ENCODE results near the gene PLXNA2.

DNA sequence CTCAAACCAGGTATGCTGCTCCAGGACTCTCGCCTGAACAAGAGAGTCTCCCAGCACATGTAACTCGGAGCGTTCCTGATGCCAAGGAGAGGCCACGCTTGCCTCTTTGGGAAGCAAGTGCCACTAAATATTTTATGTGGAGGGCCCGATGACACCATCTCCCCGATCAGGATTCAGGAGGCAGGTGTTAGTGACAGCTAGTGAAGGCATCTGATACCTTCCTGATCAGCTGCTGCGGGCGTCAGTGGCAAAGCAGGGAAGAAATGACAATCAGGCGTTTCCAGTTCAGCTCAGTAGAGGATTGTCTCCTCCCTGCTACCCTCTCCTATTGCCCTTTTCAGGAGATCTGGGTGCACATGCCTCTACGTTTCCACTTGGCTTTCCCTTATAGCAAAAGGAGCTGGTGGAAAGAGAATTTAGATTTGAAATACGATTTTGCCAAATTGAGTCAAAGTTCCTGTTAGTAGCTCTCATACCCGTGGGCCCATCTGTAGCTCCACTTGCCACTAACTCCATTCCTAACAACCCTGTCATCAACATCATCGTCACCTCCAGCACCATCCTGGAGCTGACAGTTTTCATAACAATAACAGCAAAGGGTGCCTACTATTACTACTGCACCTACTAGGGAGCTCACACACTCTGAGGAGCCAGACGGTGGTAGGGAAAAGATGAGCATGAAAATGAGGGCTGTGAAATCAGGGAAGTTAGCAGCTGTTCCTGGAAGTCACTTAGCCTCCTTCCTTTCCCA, 21.6 kb downstream of the PLXNA2 start:
- TF ChIP-seq, protein P1, sequence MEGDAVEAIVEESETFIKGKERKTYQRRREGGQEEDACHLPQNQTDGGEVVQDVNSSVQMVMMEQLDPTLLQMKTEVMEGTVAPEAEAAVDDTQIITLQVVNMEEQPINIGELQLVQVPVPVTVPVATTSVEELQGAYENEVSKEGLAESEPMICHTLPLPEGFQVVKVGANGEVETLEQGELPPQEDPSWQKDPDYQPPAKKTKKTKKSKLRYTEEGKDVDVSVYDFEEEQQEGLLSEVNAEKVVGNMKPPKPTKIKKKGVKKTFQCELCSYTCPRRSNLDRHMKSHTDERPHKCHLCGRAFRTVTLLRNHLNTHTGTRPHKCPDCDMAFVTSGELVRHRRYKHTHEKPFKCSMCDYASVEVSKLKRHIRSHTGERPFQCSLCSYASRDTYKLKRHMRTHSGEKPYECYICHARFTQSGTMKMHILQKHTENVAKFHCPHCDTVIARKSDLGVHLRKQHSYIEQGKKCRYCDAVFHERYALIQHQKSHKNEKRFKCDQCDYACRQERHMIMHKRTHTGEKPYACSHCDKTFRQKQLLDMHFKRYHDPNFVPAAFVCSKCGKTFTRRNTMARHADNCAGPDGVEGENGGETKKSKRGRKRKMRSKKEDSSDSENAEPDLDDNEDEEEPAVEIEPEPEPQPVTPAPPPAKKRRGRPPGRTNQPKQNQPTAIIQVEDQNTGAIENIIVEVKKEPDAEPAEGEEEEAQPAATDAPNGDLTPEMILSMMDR (conservative IDR thresholded peaks at IDR 0.05; ENCODE audit: low read depth, low read length), result no peak
- no peak for TF ChIP-seq EZH2 (IDR thresholded peaks at IDR 0.05; ENCODE audit: borderline replicate concordance, low read depth, low read length, poor library complexity, severe bottlenecking)
